IPS-18c (cell line): ENCODE measurements around the gene UFD1.

Experiments
- H3K4me3 ChIP-seq: 2 replicates; pipeline ENCODE4 v1.7.0; 2013; ENCODE audit warnings: low read depth, mild to moderate bottlenecking, low read length, moderate library complexity; ENCODE audit not compliant: insufficient read depth
- H3K9me3 ChIP-seq: one replicate; pipeline ENCODE4 v1.6.1; 2013; ENCODE audit warnings: mild to moderate bottlenecking, low read length, moderate library complexity; ENCODE audit not compliant: control insufficient read depth, insufficient read depth

The UFD1 gene

DNA sequence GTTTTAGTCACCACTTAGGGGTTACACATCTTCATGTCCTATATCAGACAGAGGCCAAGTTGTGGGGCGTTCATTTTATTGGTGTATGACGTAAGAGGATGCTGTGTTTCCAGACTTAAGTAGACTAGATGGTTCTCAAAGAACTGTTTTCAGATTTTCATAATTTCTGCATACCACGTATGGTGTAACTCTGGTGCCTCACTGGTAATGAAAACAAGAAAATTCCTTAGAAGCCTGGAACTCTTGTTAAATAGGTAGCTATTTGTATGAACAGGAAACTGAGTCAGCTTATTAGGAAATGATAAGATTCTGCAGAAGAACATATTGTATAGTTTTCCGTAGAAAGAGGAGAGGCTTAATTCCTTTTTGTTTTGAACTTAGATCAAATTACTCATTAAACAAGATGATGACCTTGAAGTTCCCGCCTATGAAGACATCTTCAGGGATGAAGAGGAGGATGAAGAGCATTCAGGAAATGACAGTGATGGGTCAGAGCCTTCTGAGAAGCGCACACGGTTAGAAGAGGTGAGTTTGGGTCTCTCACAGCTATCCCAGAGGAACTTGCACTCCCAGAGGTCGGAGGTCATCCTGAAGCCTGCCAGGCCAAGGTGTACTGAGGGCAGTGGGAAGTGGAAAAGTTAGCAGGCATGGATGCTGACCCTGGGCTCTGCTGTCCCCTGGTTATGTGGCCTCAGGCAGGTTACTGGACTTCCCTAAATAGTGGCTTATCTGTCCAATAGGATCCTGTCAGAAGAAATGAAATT, 4.7 kb upstream of the UFD1 start:
- no peaks in the 10 kb centered on the region for H3K9me3 ChIP-seq
- H3K4me3 ChIP-seq = no peak overlapping the region

DNA sequence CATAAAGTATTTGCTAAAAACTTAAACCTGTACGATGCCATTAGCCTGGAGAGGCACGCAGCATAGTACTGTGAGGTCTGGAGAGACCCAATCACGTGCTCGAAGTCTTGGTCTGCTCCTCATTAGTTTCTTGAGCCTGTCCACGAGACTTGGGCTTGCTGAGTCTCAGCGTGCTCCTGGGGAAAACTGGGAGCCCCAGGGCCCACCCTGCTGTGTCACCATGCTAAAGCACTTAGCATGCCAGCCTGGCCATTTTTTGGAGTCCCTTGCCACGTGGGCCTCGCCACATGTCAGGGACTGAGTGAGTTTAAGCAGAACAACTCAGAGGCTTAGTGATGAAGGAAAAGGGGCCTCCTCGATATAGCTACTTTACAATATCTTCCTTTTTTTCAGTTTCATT, 3.3 kb upstream of the UFD1 start:
- no peak overlapping the region for H3K4me3 ChIP-seq
- H3K9me3 ChIP-seq = no peaks in the 10 kb centered on the region

DNA sequence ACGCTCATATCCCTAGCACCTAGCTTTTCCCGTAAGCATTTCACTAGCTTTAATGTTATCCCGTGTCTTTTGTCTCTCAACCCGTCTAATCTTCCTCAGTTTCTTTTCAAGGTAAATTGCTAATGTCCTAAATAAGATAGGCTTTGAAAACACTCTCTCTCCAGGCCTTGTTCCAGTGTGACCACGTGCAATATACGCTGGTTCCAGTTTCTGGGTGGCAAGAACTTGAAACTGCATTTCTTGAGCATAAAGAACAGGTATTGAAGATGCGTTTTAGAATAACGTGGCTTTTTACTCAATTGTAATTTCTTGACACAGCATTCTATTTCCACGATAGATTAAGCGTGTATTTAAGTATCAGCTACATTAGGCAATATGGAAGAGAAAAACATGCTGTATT, 1.8 kb upstream of the UFD1 start:
- Histone ChIP-seq H3K4me3 (peak overlapping the region; percentile 81), H3K9me3 (no peaks in the 10 kb centered on the region)

DNA sequence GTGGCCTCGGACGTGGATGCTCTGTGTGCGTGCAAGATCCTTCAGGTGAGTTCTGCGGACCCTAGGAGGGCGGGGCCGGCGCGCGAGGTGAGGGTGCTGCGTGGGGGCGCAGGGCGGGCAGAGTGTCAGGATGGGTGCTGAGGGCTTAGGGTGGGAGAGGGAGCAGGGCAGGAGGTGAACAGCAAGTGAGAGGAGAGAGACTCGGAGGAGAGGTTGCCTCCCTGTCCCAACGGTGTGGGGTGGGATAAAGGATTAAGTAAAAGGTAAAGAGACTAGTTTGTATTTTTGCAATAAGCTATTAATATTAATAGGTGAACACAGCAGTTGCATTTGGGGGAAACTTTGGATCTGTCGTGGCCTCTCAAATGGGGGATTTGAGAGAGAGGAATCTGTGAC, 1.2 kb upstream of the UFD1 start:
- no peaks in the 10 kb centered on the region for H3K9me3 ChIP-seq
- H3K4me3 ChIP-seq = peak overlapping the region; percentile 81

DNA sequence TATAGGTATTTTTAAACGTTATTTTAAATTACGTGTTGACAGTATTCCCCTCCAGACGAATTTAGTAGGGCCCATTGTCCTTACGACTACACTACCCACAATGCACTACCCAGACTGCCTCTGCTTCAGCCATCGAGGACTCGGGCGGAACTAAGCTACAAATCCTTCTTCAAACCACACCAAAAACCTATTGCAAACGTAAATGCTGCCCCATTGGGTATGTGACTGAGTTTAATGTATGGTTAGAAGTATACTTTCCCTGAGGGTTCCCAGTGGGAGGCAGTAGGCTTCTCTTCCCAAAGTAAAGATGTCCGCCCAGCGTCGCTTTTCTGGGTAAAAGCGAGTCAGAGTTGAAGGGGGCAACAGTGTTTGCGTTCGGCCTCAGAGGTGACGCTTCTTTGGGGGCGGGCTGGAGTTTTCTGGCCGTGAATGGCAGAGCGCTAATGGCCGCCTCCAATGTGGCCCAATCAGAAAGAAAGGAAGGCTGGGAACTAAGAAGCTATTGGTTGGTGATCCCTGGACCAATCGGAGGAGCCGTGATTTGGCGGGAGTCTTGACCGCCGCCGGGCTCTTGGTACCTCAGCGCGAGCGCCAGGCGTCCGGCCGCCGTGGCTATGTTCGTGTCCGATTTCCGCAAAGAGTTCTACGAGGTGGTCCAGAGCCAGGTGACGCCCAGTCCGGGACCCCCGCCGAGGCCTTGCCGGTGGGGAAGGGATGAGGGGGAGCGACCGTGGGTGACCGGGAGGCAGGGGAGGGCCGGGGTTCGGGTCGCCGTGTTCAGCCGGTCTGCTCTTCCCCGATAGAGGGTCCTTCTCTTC, 571 bp upstream of the UFD1 start, which contains the start of gene CDC45:
TSS of gene CDC45 (plus strand) at position 566 of the 818 bp plus-strand sequence. CDS start at position 615, 49 bp downstream.
- Histone ChIP-seq H3K4me3 (peak within 1 kb of the TSS; percentile 88), H3K9me3 (no peaks in the 10 kb centered on the region)

DNA sequence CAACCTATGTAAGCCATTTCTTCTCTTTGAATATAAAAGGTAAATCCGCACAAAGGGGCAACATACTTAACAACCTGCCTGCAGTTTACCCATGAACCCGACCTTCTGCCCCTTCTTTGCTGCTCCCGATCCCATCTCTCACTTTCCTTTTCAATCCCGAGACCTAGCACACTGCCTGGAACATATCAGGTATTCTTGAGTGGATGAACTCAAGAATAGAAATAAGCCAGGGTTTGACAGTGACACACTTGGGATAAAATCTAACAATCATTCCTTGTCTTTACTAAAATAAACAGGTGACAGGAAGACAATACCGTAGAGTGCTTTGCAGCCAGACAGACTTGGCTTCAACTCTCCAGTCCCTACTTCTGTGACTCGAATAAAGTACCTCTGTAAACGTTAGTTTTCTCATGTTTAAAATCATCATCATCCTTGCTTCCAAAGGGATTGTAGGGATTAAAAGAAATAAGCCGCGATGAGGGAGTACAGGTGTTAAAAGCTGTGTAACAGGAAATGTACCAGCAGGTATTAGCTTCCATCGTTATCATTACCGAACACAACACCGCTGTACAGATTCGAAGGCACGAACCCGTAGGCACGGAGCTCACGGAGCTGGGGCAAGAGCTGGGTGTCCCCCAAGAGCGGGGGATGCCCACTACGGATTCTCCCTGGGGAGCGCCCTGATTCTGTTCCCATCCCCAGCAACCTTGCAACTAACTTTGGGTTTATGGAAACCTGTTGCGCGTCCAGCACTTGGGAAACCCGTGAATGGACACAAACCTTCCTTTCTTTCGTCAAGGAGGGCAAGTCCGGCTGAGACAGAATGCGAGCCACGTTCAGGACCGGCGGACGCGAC, 720 bp downstream of the UFD1 start:
- H3K9me3 ChIP-seq = no peaks in the 10 kb centered on the region
- peak overlapping the region; percentile 88 for H3K4me3 ChIP-seq

DNA sequence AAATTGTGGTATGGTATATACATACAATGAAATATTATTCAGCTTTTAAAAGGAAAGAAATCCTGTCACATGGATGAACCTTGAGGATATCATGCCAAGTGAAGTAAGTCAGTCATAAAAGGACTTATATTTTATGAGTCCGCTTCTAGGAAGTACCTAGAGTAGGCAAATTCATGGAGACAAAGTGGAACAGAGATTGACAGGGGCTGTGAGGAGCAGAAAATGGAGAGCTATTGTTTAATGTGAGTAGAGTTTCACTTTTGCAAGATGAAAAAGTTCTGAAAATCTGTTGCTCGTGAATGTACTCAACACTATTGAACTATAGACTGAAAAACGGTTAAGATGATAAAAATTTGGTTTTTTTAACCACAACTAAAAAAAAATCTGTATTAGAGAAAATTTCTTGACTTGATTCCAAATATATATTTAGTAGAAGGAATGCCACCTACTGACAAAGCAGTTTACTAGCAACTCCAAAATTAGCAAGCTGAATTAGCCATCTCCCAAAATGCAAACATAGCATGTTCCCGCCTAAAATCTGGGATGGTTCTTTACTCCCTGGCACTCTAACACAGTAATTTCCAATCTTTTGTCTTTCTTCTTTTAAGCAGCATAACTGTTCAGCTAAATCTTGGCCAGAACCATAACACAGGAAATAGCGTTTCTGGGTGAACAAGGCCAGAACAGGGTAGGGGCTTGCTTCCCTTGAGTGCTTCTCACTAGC, 1.5 kb downstream of the UFD1 start:
- H3K9me3 ChIP-seq = no peaks in the 10 kb centered on the region
- peak overlapping the region; percentile 88 for H3K4me3 ChIP-seq

DNA sequence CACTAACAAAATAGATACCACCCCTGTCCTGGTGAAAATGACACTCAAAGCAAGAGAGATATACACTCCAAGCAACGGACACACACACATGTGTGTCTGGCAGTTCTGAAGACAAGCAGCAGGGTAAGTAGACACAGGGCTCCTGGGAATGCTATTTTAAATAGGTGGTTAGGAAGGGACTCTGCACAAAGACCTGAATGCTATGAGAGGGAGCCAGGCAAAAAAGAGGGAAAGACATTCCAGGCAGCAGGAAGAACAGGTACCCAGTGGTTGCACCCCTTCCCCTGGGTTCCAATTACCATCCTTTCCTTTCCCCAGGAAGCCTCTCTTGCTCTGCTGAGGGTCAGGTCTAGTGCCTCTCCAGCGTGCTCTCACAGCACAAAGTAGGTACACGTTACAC, 3.0 kb downstream of the UFD1 start:
- Histone ChIP-seq H3K9me3 (no peaks in the 10 kb centered on the region), H3K4me3 (no peak overlapping the region)

DNA sequence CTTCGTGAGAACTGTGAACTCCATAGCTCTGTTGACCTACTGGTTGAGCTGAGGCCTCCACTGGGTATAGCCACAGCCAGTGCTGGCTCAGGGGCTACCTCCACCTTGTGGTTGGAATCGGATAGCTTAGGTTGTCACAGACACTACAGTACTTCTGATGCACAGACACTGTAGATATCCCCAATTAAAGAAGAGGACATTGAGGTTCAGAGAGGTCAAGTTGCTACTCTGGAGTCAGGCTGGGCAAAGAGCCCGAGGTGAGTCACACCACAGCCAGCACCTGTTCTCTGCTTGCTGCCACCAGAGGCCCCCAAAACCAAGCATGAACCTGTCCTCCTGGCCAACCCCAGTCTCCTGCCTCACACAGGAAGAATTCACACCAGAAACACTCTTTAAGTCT, 5.4 kb downstream of the UFD1 start:
- Histone ChIP-seq H3K9me3 (peaks cover 2% of the 10 kb centered on the region), H3K4me3 (no peak overlapping the region)

DNA sequence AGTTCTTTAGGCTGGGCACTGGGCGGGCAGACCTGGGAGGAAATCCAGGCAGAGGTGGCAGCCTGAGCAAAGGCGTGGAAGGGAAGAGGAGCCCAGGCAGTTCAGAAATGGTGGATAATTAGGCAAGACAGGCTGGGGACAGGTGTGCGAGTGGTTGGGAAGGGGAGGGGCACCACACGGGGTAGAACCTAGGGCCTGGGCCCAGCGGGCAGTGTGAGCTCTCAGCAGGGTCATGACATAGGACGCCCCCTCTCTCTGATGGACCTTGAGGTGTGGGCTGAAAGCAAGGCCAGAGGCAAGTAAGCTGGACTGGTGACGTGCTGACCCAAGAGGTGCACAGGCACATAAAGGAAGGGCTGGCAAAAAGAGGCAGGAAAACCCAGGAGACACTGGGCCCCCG, 6.8 kb downstream of the UFD1 start:
- no peak overlapping the region for H3K4me3 ChIP-seq
- peaks cover 2% of the 10 kb centered on the region for H3K9me3 ChIP-seq

DNA sequence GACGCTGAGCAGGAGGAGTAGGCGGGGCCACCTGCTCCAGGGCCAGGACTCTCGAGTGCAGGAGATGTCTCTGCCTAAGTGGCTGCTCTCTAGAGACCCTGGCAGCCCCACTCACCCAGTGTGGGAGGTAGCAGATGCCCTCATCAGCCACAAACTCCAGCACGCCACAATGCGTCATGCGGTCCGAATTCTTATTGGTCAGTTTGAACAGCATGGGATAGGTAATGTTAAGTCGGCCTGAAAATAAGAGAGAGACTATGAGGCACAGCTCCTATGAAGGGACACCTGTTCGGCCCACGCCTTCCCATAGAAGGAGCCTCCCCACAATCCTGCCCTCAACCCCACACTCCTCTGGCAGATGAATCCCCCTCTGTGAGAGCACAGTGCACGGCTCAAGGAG, 7.4 kb downstream of the UFD1 start:
- Histone ChIP-seq H3K4me3 (no peak overlapping the region), H3K9me3 (peaks cover 2% of the 10 kb centered on the region)

DNA sequence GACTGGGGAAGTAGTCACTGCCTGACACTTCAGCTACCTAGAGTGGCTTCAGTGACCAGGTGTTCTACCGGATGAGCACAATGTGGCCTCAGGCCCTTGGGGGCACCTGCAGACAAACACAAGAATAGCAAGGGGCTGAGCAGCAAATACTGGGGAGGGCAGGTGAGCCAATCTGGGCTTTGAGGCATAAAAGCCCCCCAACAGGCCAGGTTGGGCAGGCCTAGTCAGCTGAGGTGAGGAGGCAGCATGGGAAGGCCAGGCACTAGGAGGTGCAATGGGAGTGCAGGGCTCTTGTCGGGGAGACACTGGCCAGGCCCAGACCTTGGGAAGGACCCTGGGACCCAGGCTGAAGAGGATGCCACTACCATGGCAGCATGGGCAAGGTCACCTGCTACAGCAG, 9.0 kb downstream of the UFD1 start:
- peaks cover 2% of the 10 kb centered on the region for H3K9me3 ChIP-seq

DNA sequence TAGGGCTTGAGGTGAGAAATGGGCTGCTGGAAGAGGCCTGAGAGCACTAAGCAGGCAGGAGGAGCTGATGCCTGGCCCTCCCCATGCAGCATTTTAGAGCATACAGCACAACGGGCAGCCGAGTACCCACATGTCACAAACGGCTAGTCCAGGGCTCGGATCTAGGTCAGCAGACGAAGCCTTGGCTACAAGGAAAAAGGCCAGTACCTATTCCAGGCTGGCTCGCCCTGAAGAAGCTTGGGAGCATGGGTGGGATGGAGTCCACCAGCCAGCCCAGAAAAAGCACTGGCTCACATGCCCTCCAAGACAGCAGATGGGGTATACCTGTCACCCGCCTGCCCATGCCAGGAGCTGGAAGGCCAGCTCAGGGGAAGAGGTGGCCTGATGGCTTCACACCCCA, 9.6 kb downstream of the UFD1 start:
- peaks cover 2% of the 10 kb centered on the region for H3K9me3 ChIP-seq
- no peak overlapping the region for H3K4me3 ChIP-seq

More for the DNA sequence above, 9.0 kb downstream of the UFD1 start:
- no peak overlapping the region for H3K4me3 ChIP-seq

DNA sequence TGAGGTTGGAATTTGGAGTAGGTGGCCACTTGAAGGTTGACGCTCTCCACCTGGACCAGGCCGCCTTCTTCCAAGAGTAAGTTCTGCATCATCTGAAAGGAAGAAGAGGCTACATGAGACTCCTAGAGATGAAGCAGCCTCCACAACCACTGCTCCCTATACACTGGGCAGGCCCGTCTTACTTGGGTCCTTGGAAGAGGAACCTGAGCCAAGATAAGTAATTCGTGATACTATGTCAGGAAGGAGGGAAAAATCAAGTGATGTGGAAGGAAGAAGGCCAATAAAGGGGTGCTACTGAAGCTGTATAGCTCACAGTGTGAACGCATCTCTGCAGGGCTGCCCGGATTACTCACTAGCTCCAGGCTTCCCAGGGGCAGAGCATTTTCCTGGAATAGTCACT, 11.1 kb downstream of the UFD1 start:
- H3K4me3 ChIP-seq = no peak overlapping the region
- peaks cover 2% of the 10 kb centered on the region for H3K9me3 ChIP-seq

DNA sequence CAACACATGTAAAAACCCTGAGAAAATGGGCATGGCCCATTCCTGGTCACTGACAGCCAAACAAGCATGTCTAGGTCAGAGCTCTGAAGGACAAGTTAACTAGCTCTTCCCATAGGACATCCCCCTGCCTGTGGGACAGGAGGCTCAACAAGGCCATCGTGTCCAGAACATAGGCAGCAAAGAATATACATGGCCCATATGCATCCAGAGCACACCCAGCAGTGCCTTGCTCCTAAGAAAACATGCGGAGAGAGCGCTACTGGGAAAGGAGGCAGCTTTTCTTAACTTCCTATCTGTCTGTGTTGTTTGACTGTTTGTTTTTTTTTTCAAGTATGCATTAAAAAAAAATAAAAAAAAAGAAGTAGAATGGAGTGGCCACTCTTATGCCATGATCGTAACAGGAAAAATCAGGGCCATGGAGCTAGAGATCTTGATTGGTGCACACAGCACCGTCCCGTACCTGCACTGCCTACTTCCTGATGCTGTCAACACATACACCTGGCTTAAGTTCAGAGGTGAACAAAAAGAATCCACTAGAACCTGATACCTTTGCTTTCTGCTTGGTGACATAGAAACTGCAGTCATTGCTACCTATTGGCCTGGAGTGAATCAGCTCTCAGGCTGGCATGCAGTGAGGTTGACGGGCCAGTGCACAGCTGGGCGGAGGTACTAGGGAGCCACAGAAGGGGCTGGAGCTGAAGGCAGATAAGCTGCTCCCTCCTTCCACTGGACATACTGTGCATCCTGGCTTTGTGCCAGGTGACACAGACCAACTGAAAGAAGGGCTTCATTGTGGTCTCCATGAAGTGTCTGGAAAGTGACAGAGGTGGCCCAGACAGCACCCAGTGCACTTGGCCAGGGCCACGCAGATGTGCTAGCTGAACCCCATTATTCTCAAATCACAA, 11.9 kb downstream of the UFD1 start:
- H3K4me3 ChIP-seq = no peak overlapping the region

DNA sequence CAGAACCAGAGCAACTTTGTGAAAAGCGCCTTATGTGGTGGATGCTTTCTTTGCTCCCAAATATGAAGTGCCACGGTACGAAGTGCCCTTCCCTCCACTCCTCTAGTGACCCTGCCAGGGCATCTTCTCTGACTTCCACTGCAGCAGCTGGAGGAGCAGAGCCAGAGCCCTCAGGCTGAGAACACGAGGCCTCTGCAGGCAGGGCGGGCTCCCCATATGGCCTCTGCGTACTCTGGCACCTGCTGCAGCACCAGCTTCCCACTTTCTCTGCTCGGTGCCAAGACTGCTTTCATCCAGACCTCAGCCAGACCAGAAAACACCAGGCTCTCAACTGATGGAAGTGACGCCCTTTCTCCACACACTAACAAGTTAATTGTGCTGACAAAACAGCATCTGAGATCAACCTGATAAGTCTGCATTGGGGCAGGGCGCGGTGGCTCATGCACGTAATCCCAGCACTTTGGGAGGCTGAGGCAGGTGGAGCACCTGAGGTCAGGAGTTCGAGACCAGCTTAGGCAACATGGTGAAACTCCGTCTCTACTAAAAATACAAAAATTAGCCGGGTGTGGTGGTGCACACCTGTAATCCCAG, 12.8 kb downstream of the UFD1 start:
- Histone ChIP-seq H3K4me3 (no peak overlapping the region), H3K9me3 (peaks cover 2% of the 10 kb centered on the region)

More for the DNA sequence above, 11.9 kb downstream of the UFD1 start:
- H3K9me3 ChIP-seq = peaks cover 2% of the 10 kb centered on the region
